Measurements from ENCODE around the gene DOCK4. TPM values are rescaled to one million over a fixed set of nuclear protein-coding genes. Genes with fewer than 3 reads are reported as not detected.

The DOCK4 gene
- total and polyA plus RNA-seq, 2 of the 8 experiments (the other 6 are each of a cell fraction or from before 2014, with no cell fraction given): 5.1 to 23.6 TPM

DNA sequence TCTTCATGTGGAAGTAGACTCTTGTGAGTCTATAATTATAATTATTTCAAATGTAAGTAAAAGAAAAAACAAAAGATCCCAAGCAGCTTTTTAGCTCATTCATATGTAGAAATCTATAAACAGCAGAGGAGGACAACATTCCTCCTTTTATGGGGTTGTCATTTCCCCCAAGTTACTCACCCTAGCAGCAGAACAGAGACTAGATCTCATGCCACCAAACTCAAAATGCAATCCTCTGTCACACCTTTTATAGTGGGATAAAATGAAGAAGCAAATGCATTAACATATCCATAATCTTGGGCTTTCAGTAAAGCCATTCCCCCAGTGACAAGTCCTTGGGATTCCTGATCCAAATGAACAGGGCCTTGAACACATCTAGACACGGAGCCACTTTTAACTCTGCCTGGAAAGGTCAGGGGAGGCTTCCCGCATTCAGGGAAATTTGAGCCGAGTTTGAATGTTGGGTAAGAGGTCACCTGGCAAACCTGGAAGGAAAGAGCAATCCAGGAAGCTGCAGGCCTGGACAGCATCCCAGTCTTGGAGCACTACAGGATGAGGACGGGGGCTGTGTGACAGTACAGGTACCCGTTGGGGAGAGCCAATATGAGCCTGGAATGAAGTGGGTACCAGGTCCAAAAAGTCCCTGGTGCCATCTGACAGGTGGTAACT, 76.4 kb downstream of the DOCK4 start:
- no peak for FAIRE-seq

More for the DNA sequence above, 76.4 kb downstream of the DOCK4 start:
- POLR2A ChIA-PET (ENCODE audit: partially characterized antibody): interaction anchor here (2.2 kb wide), 1 partner anchor 10 kb away, joined by 7 read pairs; no protein-coding TSS in a partner anchor
- Histone ChIP-seq H4K8ac (ENCODE audit: extremely low read depth, insufficient read depth, low read length) (no peak overlapping the region), H3K36me3 (ENCODE audit: control insufficient read depth in 2 of 4, insufficient read depth in 4 of 4, low read length in 3 of 4) (no peaks in the 10 kb centered on the region), H3K23me2 (ENCODE audit: low read depth, low read length) (no peaks in the 10 kb centered on the region), H3K27me3 (replicated peaks in 1 of 4; ENCODE audit: control insufficient read depth in 3 of 4, extremely low read depth in 1 of 4, insufficient read depth in 3 of 4, low read length in 3 of 4) (no peaks in the 10 kb centered on the region), H4K91ac (replicated peaks; ENCODE audit: insufficient read length, low read length) (no peak overlapping the region), H2AK5ac (ENCODE audit: low read depth, low read length) (no peak overlapping the region), H3K9me3 (ENCODE audit: insufficient read depth in 2 of 2, low read depth in 1 of 2, low read length in 1 of 2) (0 out of 4 replicates have a peak, but pooled peaks cover 0 to 4% of the 10 kb centered on the region in 2 experiments), H3K23ac (ENCODE audit: insufficient read length) (no peak overlapping the region), H3K4me3 (ENCODE audit: extremely low read depth in 1 of 4, insufficient read depth in 2 of 4, low read depth in 3 of 4, low read length in 4 of 4) (no peak overlapping the region), H3K27ac (ENCODE audit: low read depth, low read length) (no peak overlapping the region; the same call in 1 of the 2 replicates), H2BK20ac (ENCODE audit: low read length) (no peak overlapping the region), H3K9ac (replicated peaks in 1 of 4; ENCODE audit: extremely low read depth in 1 of 4, low read depth in 3 of 4, low read length in 3 of 4) (no peak overlapping the region), H2BK5ac (ENCODE audit: low read depth, low read length) (no peak overlapping the region), H2BK120ac (replicated peaks; ENCODE audit: low read depth, low read length) (no peak overlapping the region), H3K79me2 (ENCODE audit: control insufficient read depth in 1 of 2, insufficient read depth in 2 of 2, low read length in 2 of 2) (peaks cover 0 to 31% of the 10 kb centered on the region in 2 experiments; a peak in 1 of 4 replicates), H3K4me1 (replicated peaks in 1 of 4; ENCODE audit: control insufficient read depth in 3 of 4, insufficient read depth in 4 of 4, low read length in 3 of 4) (peaks cover 0 to 12% (median 2%) of the 10 kb centered on the region in 4 experiments; a peak in 1 of 7 replicates), H4K20me1 (replicated peaks in 1 of 2; ENCODE audit: control insufficient read depth in 1 of 2, insufficient read depth in 2 of 2, low read length in 2 of 2) (no peaks in the 10 kb centered on the region), H3K18ac (ENCODE audit: extremely low read depth, low read length) (no peak overlapping the region), H3K56ac (replicated peaks; ENCODE audit: insufficient read length, low read depth, low read length) (no peak overlapping the region), H2BK15ac (ENCODE audit: low read length) (no peak overlapping the region), H2AFZ (ENCODE audit: low read length) (no peak overlapping the region), H4K5ac (ENCODE audit: insufficient read length, low read depth, low read length) (no peak overlapping the region), H3K4me2 (ENCODE audit: insufficient read depth in 1 of 2, low read depth in 2 of 2, low read length in 2 of 2) (no peak overlapping the region), H3K14ac (ENCODE audit: insufficient read length) (no peak overlapping the region), H3K4ac (replicated peaks; ENCODE audit: insufficient read length, low read depth, low read length) (no peak overlapping the region), H3K79me1 (ENCODE audit: low read depth, low read length) (peaks cover 2% of the 10 kb centered on the region; the same call in 1 of the 2 replicates), H2BK12ac (ENCODE audit: low read depth, low read length) (no peak overlapping the region)
- CTCF ChIA-PET (ENCODE audit: partially characterized antibody): interaction anchor here (1.0 kb wide), 1 partner anchor 199 kb away, joined by 3 read pairs; no protein-coding TSS in a partner anchor
- no peak for DNase-seq (ENCODE audit: low read depth in 1 of 2, low spot score in 2 of 2)
- WGBS, 2 experiments (ENCODE audit: extremely low coverage in 1 of 2, insufficient coverage in 1 of 2, insufficient read length in 1 of 2, insufficient replicate concordance in 2 of 2, low coverage in 1 of 2, low lambda C conversion rate in 2 of 2, missing lambda C conversion rate in 1 of 2): 69% methylated on average over 5 of the region's 5 CpGs; no CpG with 5 or more reads in 1 of the 2 experiments
- TF ChIP-seq JUN (IDR thresholded peaks at IDR 0.05; ENCODE audit: low read depth, low read length) (no peak), CEBPB (IDR thresholded peaks at IDR 0.05; ENCODE audit: low read depth, low read length) (0 out of 2 replicates have a peak, but pooled peaks have one; percentile 40)

All from H1 (cell line).